Kidney (tissue), 14 donors: ENCODE measurements around the gene SCFD2. TPM values are rescaled to one million over a fixed set of nuclear protein-coding genes. Genes with fewer than 3 reads are reported as not detected.

Experiments used
- DNase-seq, 5 donors: peaks; one replicate each; pipeline ENCODE4 v3.0.0-alpha.2; 2013 to 2020
- FAIRE-seq: peaks from 2 replicates; lab custom pipeline; 2012; peaks lifted over from hg19 to GRCh38; lab: Jason Lieb, UNC
- H3K27ac ChIP-seq, 2 donors: one replicate each; pipeline ENCODE4 v1.7.0; 2013; ENCODE audit warnings: low read depth in 2 of 2, low read length in 2 of 2, inconsistent platforms in 1 of 2
- H3K27me3 ChIP-seq: one replicate; pipeline ENCODE4 v1.7.1; 2013; ENCODE audit warnings: low read length, inconsistent platforms; ENCODE audit not compliant: control insufficient read depth, insufficient read depth
- H3K36me3 ChIP-seq, 3 donors: one replicate each; pipeline versions ENCODE4 v1.7.0 to v1.7.1; 2013; ENCODE audit warnings: low read length in 3 of 3, control low read depth in 1 of 3, inconsistent platforms in 1 of 3; ENCODE audit not compliant: insufficient read depth in 3 of 3, control insufficient read depth in 2 of 3
- H3K4me1 ChIP-seq, 3 donors: one replicate each; pipeline versions ENCODE4 v1.7.0 to v1.7.1; 2013; ENCODE audit warnings: low read length in 3 of 3, inconsistent platforms in 1 of 3, low read depth in 1 of 3; ENCODE audit not compliant: control insufficient read depth in 2 of 3, insufficient read depth in 2 of 3
- H3K4me3 ChIP-seq, 3 donors: one replicate each; pipeline versions ENCODE4 v1.7.0 to v1.8.1; 2013; ENCODE audit warnings: low read length in 3 of 3, control low read depth in 1 of 3, inconsistent platforms in 1 of 3
- H3K9ac ChIP-seq, 3 donors: one replicate each; pipeline versions ENCODE4 v1.7.0 to v1.7.1; 2013; ENCODE audit warnings: low read length in 3 of 3, control low read depth in 1 of 3, inconsistent platforms in 1 of 3
- H3K9me3 ChIP-seq, 3 donors: one replicate each; pipeline versions ENCODE4 v1.7.0 to v1.7.1; 2013; ENCODE audit warnings: low read length in 3 of 3, control low read depth in 1 of 3, inconsistent platforms in 1 of 3; ENCODE audit not compliant: control insufficient read depth in 2 of 3, insufficient read depth in 1 of 3
- intact Hi-C: fragments of 100-400 bp; cut with DNase I; formaldehyde crosslinking; loops from one replicate; pipeline ENCODE4 v1.11.1; 2022
- polyA plus RNA-seq: library from polyadenylated mRNA; stranded (reverse); fragments of 350-450 nt; fragmentation: Illumina TruSeq; extraction: RNeasy Lipid Tissue Mini Kit (QIAGEN cat#74804); gene quantifications from one replicate; pipeline ENCODE4 v1.2.3, GENCODE V29; 2014; ENCODE audit warnings: low read depth, low replicate concordance; ENCODE audit not compliant: insufficient read depth
- total RNA-seq: library from RNA; stranded (reverse); fragmentation: NEBNext Ultra II Directional; extraction: Animal tissue kit (Norgen Biotek cat#: 25700); gene quantifications from one replicate; pipeline ENCODE4 v1.2.1, GENCODE V29; 2021
- TF ChIP-seq, protein P1 (sequence below): IDR thresholded peaks from 3 replicates; pipeline ENCODE4 v1.5.1; 2012; ENCODE audit warnings: mild to moderate bottlenecking, moderate library complexity, borderline replicate concordance; ENCODE audit not compliant: insufficient read depth; ENCODE audit errors: extremely low read depth
- donor health status: control.
- donor health status: control.
- donor health status: control.
- donor health status: control.
- donor health status: control.
- donor health status: DM: yes; HTN: yes; CAD: no.
- donor health status: Normal renal cell carcinoma (clear cell type).

Gene SCFD2
- total and polyA plus RNA-seq, 2 donors from 2014 or later: 6.1 to 20.8 TPM

DNA sequence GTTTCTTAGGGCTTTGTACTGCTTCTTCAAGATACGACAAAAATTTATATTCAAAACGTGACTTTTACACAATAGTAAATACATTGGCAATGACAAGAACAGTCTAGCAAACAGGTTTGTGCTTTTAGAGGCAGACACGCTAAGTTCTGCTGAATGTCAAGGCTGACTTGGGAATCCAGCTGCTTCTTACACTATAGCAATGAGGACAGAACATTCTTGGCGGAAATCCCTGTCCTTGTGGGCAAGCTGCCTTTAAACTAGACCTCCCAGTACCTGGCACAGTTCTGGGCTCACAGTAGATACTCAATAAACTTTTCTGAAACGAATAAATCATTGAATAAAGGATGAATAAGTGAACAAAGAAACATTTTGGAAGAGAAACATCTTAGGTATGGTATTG is 355.5 kb downstream of the SCFD2 start:
- H3K36me3 ChIP-seq: no peaks in the 10 kb centered on the region
- no peak overlapping the region for H3K27ac ChIP-seq
- FAIRE-seq (no peak), DNase-seq (no peak)
- peaks cover 9 to 42% (median 19%) of the 10 kb centered on the region in 3 donors for H3K4me1 ChIP-seq
- H3K9me3 ChIP-seq: no peaks in the 10 kb centered on the region
- no peak overlapping the region for H3K4me3 ChIP-seq
- TF ChIP-seq, protein P1, sequence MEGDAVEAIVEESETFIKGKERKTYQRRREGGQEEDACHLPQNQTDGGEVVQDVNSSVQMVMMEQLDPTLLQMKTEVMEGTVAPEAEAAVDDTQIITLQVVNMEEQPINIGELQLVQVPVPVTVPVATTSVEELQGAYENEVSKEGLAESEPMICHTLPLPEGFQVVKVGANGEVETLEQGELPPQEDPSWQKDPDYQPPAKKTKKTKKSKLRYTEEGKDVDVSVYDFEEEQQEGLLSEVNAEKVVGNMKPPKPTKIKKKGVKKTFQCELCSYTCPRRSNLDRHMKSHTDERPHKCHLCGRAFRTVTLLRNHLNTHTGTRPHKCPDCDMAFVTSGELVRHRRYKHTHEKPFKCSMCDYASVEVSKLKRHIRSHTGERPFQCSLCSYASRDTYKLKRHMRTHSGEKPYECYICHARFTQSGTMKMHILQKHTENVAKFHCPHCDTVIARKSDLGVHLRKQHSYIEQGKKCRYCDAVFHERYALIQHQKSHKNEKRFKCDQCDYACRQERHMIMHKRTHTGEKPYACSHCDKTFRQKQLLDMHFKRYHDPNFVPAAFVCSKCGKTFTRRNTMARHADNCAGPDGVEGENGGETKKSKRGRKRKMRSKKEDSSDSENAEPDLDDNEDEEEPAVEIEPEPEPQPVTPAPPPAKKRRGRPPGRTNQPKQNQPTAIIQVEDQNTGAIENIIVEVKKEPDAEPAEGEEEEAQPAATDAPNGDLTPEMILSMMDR: no peak
- intact Hi-C loops: no loop called here
- no peak overlapping the region for H3K9ac ChIP-seq
- no peaks in the 10 kb centered on the region for H3K27me3 ChIP-seq

DNA sequence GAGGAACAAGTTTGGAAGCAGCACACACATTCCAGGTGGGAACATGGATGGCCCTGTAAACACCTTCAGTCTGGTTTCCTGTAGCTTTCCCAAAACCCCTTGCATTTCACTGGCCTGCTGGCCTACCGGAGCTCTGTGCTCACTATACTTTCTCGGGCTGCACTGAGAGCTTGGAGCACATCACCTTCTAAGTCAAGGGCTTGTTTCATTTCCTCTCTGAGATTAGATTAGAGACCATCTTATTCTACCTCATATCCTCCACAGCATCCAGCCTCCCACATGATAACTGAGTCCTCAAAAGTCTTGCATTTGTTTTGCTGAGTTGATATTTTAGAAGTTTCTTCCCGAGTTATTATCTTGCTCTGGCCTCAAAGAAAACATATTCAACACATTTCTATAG is 356.0 kb downstream of the SCFD2 start:
- Histone ChIP-seq H3K27me3 (no peaks in the 10 kb centered on the region), H3K4me1 (peaks cover 9 to 41% (median 19%) of the 10 kb centered on the region in 3 donors), H3K9me3 (no peaks in the 10 kb centered on the region), H3K27ac (no peak overlapping the region), H3K4me3 (no peak overlapping the region), H3K9ac (no peak overlapping the region), H3K36me3 (no peaks in the 10 kb centered on the region)
- FAIRE-seq (no peak), DNase-seq (no peak)
- TF ChIP-seq, protein P1: no peak
- intact Hi-C loops: no loop called here

DNA sequence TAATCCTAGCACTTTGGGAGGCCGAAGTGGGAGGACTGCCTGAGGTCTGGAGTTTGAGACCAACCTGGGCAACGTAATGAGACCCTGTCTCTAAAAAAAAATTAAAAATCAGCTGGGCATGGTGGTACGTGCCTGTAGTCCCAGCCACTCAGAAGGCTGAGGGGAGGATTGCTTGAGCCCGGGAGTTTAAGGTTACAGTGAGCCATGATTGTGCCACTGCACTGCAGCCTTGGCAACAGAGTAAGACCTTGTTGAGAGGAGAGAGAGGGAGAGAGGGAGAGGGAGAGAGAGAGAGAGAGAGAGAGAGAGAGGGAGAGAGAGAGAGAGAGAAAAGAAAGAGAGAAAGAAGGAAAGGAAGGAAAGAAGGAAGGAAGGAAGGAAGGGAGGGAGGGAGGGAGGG is 358.8 kb downstream of the SCFD2 start:
- peaks cover 9 to 24% (median 12%) of the 10 kb centered on the region in 3 donors for H3K4me1 ChIP-seq

More for the DNA sequence above, 358.8 kb downstream of the SCFD2 start:
- intact Hi-C loops: no loop called here
- no peaks in the 10 kb centered on the region for H3K27me3 ChIP-seq
- DNase-seq: no peak
- H3K27ac ChIP-seq: peak overlapping the region; percentile 73 to 75
- H3K9ac ChIP-seq: no peak overlapping the region
- TF ChIP-seq, protein P1: no peak
- H3K4me3 ChIP-seq: no peak overlapping the region
- no peak for FAIRE-seq
- H3K9me3 ChIP-seq: no peaks in the 10 kb centered on the region
- no peaks in the 10 kb centered on the region for H3K36me3 ChIP-seq
